GM13976 (cell line): ENCODE results near the gene MRPL2.

Experiments used
- DNase-seq: peaks from one replicate; pipeline ENCODE4 v3.0.0; 2012; ENCODE audit warnings: low spot score
- CTCF ChIP-seq: IDR thresholded peaks from 2 replicates; pipeline ENCODE4 v1.5.1; 2012; ENCODE audit warnings: borderline replicate concordance, mild to moderate bottlenecking; ENCODE audit not compliant: insufficient read depth; ENCODE audit errors: extremely low read depth, missing control alignments, control extremely low read depth
- in situ Hi-C: fragments of 300-500 bp; cut with MboI; formaldehyde crosslinking; loops from one replicate; pipeline ENCODE4 v1.12.0; 2022; ENCODE audit warnings: low sequenced_read_pairs, mixed read lengths, inconsistent platforms; ENCODE audit not compliant: unreplicated experiment

The MRPL2 gene

GRCh38 chr6:43061861-43062260, 2.6 kb upstream of the MRPL2 start:
- no peak for DNase-seq
- no peak for TF ChIP-seq CTCF
- in situ Hi-C loops, result no loop called here

DNA sequence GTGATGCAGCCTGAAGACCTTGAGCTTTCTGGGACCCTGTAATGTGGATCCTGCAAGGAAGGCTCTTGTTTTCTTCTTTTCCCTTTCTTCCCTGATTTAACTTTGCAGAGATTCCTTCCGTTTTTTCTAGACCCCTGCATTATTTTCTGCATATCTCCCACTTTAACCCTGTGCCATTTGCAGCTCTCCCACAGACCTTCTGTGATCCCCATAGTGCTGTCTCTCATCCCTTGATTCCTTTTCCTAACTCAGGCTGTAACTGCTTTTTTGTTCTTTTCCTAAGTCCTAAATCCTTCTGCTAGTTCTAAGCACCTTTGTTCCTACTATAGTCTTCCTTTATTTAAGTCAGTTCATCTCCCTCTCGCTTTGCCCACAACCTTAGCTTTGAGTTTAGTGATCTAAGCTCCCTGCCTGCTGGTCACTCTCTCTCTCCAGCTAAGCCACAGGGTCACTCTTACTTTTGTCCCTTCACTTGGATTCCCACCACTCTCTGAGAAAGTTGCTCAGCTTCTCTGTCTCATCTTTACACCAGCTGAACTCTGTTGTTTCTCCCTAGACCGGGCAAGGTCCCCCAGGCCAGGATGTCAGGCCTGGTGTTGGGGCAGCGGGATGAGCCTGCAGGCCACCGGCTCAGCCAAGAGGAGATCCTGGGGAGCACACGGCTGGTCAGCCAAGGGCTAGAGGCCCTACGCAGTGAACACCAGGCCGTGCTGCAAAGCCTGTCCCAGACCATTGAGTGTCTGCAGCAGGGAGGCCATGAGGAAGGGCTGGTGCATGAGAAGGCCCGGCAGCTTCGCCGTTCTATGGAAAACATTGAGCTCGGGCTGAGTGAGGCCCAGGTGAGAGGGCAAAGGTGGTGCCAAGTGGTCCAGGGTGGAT, 1.8 kb upstream of the MRPL2 start:
- no peak for DNase-seq
- no peak for TF ChIP-seq CTCF
- in situ Hi-C loops, result no loop called here

DNA sequence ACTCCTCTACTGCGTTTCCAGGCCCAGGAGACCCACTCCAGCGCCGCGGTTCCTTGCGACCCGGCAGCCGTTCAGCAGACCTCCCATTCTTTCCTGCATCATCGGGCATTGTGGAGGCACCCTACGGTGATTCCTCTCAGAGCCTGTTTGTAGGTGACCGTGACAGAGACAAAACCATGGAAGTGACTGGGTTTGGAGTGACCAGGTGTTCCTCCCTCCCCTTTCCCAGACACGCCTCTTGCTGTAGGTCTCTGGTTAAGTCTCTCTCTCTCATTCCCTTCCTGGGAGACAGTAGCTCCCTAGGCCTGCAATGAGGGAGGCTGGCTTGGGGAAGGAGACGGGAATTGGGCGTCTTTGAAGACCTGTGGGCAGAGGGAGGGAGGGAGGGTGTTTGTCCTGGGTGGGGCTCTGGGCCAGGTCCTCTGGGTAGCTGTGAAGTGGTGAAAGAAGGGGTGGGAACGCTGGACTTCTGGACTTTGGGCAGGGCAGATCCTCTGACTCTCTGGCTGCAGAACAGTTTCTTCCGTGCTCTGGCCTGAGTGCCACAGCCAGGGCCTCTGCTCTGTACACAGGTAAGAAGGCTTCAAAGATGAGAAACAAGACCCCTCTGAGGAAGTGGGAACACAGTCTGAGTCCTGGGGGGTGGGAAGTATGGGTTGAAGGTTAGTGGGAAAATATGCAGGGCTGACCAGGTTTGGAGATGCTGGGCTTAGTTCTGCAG, 960 bp upstream of the MRPL2 start:
- in situ Hi-C loops, result no loop called here
- no peak for TF ChIP-seq CTCF
- DNase-seq, result no peak

- in situ Hi-C loops, result no loop called here
- no peak for DNase-seq
These were observed 703 bp downstream of the MRPL2 start for GRCh38 chr6:43058531-43058930.

DNA sequence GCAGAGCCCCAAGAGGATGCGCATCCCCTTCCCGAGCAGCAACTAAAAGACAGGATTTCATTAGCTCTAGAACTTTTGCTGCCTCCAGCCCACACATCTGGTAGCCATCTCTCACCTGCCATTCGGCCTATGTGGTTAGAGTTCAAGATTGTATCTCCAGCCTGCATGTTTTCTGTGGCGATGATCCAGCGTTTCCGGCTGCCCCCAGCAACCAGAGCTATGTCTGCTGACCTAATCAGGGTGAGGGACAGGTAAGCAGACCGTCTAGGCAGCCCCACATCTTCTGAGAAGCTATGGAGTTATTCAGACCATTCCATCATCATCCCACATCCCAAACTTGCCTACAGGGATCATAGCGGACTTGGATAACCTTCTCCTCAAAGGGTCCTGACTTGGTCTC, 3.3 kb downstream of the MRPL2 start:
- no peak for DNase-seq
- in situ Hi-C loops, result no loop called here
- TF ChIP-seq CTCF, result no peak

More at GRCh38 chr6:43058531-43058930, 703 bp downstream of the MRPL2 start:
- TF ChIP-seq CTCF, result no peak

GRCh38 chr6:43054206-43054943, 4.9 kb downstream of the MRPL2 start:
- no peak for DNase-seq
- in situ Hi-C loops, result no loop called here
- no peak for TF ChIP-seq CTCF
